ENCODE data around the gene ITGB8. TPM values are rescaled to one million over a fixed set of nuclear protein-coding genes. Genes with fewer than 3 reads are reported as not detected.

The ITGB8 gene
- total RNA-seq, 1 experiment from 2014 or later, result 2.4 TPM

- Histone ChIP-seq H3K27ac (ENCODE audit: low read depth, low read length) (no peak overlapping the region), H3K9me3 (ENCODE audit: control insufficient read depth in 1 of 2, insufficient read depth in 1 of 2, low read depth in 1 of 2, low read length in 2 of 2) (no peaks in the 10 kb centered on the region), H3K9me2 (ENCODE audit: insufficient read depth) (no peaks in the 10 kb centered on the region), H3K4me2 (ENCODE audit: low read length) (no peak overlapping the region), H3K36me3 (ENCODE audit: control insufficient read depth in 1 of 2, insufficient read depth in 2 of 2, low read length in 2 of 2) (no peaks in the 10 kb centered on the region), H2AFZ (ENCODE audit: low read depth, low read length, poor library complexity, severe bottlenecking) (no peak overlapping the region), H4K20me1 (ENCODE audit: insufficient read depth) (no peaks in the 10 kb centered on the region), H3K9ac (ENCODE audit: low read length) (no peak overlapping the region), H3K4me3 (replicated peaks in 1 of 2; ENCODE audit: low read depth in 1 of 2, low read length in 2 of 2) (no peak overlapping the region), H3K4me1 (ENCODE audit: control insufficient read depth in 1 of 2, insufficient read depth in 2 of 2, low read length in 2 of 2) (no peaks in the 10 kb centered on the region), H3K27me3 (ENCODE audit: insufficient read depth, low read length) (no peaks in the 10 kb centered on the region), H3K79me2 (ENCODE audit: insufficient read depth, low read length) (no peaks in the 10 kb centered on the region)
- RAD21 ChIA-PET (ENCODE audit: low non-redundant PET in 1 of 2, low total read pairs in 2 of 2, uncharacterized antibody in 2 of 2, unreplicated experiment in 2 of 2), result no interaction called here
- DNase-seq (ENCODE audit: low read depth, low spot score), result no peak
- no peak for TF ChIP-seq MAX (IDR thresholded peaks at IDR 0.05)
- TF ChIP-seq SIN3A (IDR thresholded peaks at IDR 0.05; ENCODE audit: low read depth), result no peak
- TF ChIP-seq EZH2 (IDR thresholded peaks at IDR 0.05), result no peak
- TF ChIP-seq CBX3 (IDR thresholded peaks at IDR 0.05; ENCODE audit: low read depth), result no peak
- no peak for TF ChIP-seq ELF1 (IDR thresholded peaks at IDR 0.05; ENCODE audit: borderline replicate concordance, low read depth)
- no peak for TF ChIP-seq CEBPB (IDR thresholded peaks at IDR 0.05; ENCODE audit: low read depth)
- no peak for TF ChIP-seq JUND (IDR thresholded peaks at IDR 0.05)
- no peak for TF ChIP-seq SP1 (IDR thresholded peaks at IDR 0.05; ENCODE audit: low read depth)
- TF ChIP-seq EGR1 (IDR thresholded peaks at IDR 0.05; ENCODE audit: low read depth), result no peak
- no peak for TF ChIP-seq SRF (IDR thresholded peaks at IDR 0.05; ENCODE audit: low read depth)
- no peak for TF ChIP-seq ATF3 (IDR thresholded peaks at IDR 0.05)
- TF ChIP-seq ZBTB33 (IDR thresholded peaks at IDR 0.05; ENCODE audit: extremely low read depth, insufficient replicate concordance, low read length), result no peak
- TF ChIP-seq TCF7L2 (IDR thresholded peaks at IDR 0.05; ENCODE audit: borderline replicate concordance, extremely low read depth, insufficient read depth, insufficient read length), result no peak
- no peak for TF ChIP-seq RAD21 (IDR thresholded peaks at IDR 0.05; ENCODE audit: low read depth)
- TF ChIP-seq FOSL1 (IDR thresholded peaks at IDR 0.05; ENCODE audit: low read depth), result no peak
- TF ChIP-seq ZNF274 (IDR thresholded peaks at IDR 0.05; ENCODE audit: low read depth, low read length), result no peak
- TF ChIP-seq EZH2phosphoT487 (IDR thresholded peaks at IDR 0.05; ENCODE audit: borderline replicate concordance), result no peak
- ATAC-seq, result no peak
- CTCF ChIA-PET, result no interaction called here
- POLR2A ChIA-PET, result no interaction called here
- no TSS peak for BruUV-seq (replicated peaks)
- intact Hi-C loops (cut with micrococcal nuclease), result no loop called here
Measured at GRCh38 chr7:20417260-20417659, 86.6 kb downstream of the ITGB8 start.
